HG02678 (cell line): ENCODE measurements around the gene CD200R1.
"Not testable (repeated sequence)": the region's sequence is repeated elsewhere in the genome, so short reads cannot be mapped to it uniquely, and the experiment has no call there.

Experiments
- ATAC-seq: cut with Tn5 transposase; IDR thresholded peaks from one replicate; pipeline ENCODE4 v1.9.1; 2021; ENCODE audit warnings: mild to moderate bottlenecking, moderate library complexity; ENCODE audit not compliant: unreplicated experiment

CD200R1 gene

DNA sequence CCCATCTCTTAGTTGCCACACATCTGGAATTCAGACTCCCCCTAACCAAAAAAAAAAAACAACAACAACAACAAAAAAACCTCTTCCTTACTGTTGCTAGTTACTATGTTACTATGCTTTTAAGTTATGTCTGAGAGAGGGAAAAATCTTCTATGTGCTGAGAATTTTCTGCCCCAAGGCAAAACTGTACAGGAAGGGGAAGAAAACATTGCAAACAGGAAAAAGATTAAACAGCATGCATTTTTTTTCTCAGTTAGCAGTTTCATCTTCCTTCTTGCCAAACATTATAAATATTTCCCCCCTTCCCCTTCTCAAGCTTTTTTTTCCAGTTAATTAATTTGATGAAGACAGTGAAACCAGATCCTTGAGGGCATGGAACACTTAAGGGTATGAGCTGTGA lies 1.1 kb upstream of the CD200R1 start:
- ATAC-seq, result no peak

DNA sequence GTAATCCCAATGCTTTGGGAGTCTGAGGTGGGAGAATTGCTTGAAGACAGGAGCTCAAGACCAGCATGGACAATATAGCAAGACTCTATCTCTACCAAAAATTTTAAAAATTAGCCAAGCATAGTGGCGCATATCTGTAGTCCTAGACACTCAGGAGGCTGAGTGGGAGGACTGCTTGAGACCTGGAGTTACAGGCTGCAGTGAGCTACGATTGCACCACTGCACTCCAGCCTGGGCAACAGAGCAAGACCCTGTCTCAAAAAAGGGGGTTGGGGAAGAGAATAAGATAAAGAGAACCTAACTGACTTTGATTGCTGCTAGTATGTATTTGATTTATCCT lies 755 bp downstream of the CD200R1 start:
- ATAC-seq, result no peak

DNA sequence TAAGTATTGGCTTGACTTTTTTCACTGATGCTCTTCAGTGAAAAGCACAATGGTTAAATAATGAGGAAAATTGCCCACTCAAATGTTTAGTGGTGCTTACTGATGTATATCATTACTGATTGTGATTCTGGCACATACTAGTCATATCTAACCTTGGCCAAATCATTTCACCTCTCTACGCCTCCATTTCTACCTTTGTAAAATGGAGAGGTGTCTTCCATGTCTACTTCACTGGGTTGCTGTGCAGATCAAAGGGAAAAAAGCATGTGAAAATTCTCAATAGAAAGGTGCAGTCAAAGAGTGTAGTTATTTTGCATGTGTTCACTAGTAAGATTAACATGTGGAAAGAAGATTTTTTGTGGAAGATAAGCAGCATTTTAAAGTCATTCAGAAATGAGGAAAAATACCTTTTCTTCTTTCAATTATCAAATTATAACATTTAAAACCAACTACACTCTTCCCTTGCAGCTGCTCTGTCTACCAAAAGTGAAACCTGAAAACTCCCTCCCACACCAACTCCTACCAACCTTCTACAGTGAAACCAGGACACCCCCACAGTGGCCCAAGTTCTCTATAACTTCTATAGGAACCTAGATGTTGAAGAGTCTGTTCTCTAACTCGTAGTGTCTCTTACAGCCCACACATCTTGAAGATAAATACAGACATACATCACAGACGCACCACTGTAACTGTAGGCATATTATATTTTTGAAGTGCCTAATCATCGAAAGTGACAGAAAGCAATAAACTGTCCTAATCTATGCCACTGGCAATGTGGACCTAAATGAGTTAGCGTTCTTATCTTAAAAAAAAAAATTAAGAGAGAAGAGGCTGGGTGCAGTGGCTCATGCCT lies 1.4 kb downstream of the CD200R1 start:
- ATAC-seq, result peak; percentile 93

DNA sequence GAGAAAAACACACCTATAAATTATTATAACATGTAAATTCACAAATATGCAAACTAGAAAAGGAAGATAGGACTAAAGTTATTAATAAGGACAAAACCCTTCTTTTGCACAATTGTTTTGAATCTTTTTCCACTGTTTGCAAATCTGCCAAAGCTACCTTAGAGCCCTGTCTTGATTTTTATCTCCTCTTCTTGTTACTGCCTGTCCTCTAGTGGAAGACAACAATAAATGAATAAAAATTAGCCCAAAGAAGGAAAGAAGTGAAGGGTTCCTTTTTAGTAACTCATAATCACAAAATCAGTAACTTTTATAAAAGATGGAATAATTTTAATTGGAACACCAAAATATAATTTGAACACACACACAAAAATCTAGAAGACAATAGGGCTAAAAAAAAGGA lies 2.7 kb downstream of the CD200R1 start:
- no peak for ATAC-seq

DNA sequence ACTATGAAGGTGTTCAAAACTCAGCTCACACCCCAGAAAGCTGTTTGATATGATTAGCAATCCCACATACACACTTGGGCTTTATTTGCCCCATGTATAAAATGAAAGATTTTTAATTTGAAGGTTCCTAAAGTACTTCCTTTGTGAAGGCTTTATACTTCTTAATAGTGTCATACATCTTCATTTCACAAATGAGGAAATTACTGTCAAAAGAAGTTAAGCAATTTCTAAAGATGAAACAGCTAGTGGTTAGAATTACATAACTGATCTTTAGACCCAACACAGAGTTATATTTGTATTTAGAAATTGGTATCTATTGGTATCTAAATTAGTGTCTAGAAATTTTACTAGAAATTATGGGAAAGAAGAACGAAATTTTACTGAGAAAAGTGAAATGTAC lies 7.1 kb downstream of the CD200R1 start:
- ATAC-seq, result no peak

DNA sequence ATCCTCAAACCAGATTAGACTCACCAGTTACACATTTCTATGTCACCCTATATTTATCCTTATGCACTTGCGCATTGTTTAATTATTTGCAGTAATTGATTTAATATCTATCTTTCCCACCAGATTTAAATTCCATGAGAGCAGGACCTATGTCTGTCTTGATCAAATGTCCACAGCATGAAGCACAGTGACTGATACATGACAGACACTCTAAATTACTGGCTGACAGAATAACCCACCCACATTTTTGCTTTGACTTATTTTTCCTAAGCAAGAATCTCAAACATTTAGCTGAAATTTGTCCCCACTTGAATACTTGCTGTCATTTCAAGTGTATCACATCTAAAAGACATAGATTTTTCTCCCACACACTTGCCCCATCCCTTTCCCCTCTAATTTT lies 7.5 kb downstream of the CD200R1 start:
- ATAC-seq, result no peak

DNA sequence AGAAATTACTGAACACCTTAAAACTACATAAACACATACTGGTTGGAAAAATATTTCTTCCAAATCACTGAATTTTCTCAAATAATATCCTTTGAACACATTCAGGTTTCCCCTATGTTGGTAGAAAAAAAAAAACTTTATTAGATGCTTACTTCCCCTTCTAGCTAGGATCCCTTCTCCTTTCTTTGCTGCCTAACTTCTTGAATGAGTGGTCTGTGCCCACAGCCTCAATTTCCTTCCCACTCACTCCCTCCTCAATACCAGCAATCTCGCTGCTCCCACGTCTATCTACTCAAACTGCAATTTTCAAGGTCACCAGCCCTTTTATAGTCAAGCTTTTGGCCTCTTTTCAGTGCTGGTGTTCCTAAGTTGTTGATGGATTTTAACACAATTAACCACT lies 8.3 kb downstream of the CD200R1 start:
- ATAC-seq, result no peak

DNA sequence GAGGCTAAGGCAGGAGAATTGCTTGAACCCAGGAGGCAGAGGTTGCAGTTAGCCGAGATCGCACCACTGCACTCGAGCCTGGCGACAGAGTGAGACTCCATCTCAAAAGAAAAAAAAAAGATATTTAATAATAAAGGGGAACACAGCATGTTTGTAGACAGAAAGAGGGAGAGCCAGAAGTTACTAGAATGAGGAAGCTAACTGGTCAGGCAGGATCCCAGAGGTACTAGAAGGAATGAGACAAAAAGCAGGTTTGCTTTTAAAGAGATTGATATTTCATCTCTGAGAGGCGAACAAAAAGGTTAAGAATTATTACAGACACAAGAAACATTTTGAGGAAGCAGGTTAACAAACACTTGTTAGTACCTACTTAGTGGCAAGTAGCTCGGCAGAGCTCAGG lies 9.2 kb downstream of the CD200R1 start:
- ATAC-seq, result no peak

DNA sequence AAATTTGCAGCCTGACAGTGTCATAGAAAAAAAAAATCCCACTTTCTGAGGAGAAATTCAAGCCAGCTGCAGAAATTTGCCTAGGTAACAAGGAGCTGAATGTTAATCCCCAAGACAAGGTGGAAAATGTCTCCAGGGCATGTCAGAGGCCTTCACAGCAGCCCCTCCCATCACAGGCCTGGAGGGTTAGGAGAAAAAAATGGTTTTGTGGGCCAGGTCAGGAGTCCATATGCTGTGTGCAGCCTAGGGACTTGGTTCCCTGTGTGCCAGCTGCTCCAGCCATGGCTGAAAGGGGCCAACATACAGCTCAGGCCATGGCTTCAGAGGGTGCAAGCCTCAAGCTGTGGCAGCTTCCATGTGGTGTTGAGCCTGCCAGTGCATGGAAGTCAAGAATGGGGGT lies 11.2 kb downstream of the CD200R1 start:
- no peak for ATAC-seq

DNA sequence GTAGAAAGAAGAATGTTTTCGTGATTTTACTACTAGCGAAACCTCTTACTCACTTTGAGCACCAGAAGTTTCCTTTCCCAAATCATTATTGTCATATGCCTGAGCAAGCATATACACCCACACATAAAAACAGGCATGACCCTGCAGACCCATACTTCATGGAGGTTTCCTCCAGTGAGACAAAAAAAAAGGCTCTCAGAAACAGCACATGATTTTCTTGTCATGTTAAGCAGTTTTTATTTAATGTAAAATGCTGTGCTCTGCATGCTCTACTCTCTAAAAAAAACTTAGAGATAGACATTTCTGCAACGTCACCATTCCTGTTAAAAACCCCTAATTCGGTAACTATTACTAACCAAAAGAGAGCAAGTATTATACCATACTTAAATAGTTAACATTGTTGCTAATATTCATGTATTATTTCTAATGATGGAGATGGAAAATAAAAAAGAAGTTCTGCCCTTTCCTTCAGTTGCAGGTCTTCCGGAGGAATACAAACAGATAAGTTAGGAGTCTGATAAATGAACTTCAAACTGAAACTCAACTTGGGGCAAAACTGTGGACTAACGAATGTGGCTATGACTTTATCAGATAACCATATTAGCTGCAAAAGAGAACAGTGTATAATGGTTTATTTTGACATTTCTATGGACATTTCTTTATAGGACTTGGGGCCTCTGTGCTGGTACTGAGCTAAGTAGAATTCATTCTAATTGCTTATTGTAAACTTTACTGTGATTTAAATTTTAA lies 15.9 kb downstream of the CD200R1 start:
- ATAC-seq, result no peak

DNA sequence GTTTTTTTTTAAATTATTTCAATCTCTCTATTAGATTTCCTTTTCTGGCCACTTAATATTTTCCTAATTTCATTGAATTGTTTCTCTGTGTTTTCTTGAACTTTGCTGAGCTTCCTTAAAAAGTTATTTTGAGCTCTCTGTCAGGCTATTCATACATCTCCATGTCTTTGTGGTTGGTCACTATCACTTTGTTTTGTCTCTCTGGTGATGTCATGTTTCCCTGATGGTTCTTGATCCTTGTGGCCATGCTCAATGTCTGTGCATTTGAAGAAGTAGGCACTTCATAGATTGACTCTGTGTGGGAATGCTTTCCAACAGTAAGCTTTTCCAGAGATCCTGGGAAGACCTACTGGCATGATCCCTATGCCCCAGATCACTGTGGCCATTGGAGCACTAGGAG lies 18.6 kb downstream of the CD200R1 start:
- ATAC-seq, result no peak

DNA sequence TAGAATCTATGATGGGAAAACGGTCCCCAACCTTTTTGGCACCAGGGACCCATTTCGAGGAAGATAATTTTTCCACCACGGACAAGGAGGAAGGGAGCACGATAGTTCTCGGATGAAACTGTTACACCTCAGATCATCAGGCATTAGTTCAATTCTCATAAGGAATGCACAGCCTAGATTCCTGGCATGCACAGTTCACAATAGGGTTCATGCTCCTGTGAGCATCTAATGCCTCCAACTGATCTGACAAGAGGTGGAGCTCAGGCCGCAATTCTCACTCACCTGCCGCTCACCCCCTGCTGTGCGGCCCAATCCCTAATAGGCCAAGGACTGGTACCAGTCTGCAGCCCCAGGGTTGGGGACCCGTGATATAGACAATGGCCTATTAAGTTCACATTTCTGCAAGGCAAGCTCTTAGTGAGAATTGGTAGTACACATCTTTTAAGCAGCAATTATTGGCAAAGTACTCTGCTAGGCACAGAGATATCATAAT lies 26.5 kb downstream of the CD200R1 start:
- ATAC-seq, result no peak

DNA sequence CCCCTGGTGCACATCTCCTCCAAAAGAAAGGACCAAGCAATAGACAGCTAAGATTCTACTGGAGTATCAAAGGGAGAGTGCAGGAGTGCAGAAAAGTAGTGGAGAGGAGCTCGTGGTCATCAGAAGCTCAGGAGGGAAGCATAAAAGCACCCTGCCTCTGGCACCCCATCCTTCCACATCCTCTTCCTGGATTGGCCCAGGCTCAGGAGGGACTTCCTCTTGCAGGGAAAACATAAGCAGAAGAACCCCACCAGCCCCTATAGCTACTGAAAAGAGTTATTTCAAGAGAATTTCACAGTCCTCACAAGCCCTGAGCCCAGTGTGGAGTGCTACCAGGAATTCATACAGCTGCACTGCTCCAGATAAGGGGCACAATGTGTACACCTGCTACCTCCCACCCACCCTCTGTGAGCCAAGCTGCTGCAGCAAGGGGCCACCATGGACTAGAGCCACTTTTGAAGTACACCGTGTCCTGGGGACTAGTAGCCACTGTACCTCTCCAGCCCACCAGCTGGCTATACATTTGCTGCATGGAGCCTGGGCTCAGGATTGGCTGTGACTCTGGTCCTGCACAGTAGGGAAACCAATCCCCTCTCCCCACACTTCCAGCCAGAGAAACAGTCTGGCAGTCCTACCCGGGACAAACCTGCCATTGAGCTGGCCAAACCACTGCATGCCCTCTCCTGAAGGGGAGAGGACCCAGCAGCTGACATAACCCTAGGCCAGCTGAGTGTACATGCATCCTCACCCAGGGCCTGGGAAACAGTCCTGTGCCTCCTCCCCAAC lies 43.0 kb downstream of the CD200R1 start:
- no peak for ATAC-seq

DNA sequence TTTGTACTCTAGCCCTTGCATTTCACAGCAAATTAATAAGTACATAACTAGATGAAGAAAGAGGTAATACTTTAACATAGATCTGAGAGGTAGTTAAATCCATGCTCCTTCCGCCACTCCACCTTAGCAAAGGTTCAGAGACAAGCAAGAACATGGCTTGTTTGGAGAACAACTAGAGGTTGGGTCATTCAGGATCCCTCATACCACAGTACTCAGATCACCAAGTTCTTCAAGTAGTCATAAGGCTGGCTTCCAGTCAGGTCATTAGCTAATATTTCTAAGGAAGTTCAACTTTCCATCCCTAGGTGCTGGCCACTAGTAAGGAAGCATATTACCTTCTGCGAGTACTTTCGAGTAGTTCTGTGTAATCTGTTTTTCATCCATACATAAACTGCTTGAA lies 44.1 kb downstream of the CD200R1 start:
- no peak for ATAC-seq

DNA sequence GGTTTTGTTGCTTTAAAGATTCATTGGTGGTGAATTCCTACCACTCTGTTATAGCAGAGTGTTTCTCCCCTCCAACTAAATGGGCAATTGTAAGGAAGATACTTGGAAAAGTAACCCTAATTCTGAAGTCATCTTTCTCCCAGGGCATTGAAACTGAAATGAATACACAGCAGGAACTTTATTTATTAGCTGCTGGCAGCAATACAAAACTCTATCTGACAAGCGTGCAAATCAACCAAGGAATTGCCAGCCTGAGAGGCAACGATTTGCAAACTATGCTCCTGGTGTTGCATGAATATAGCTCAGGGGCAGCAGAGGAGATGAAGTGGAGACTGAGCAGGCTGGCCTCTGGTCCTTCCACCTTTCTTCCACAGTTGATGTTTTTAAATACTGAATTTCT lies 48.9 kb downstream of the CD200R1 start:
- ATAC-seq, result no peak

DNA sequence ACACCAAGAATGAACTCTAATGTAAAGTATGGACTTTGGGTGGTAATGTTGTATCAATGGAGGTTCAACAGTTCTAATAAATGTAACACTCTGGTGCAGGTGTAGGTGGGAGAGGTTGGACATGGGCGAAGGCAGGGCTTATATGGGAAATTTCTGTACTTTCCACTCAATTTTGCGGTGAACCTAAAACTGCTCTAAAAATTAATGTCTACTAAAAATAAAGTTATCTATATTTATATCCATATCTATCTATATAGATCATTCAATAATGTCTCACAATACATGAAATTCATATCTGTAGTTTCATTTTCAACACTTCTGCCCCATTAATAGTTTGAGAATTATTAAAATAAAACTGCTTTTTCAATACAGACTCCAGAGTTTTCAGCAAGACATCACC lies 49.3 kb downstream of the CD200R1 start:
- ATAC-seq, result no peak

DNA sequence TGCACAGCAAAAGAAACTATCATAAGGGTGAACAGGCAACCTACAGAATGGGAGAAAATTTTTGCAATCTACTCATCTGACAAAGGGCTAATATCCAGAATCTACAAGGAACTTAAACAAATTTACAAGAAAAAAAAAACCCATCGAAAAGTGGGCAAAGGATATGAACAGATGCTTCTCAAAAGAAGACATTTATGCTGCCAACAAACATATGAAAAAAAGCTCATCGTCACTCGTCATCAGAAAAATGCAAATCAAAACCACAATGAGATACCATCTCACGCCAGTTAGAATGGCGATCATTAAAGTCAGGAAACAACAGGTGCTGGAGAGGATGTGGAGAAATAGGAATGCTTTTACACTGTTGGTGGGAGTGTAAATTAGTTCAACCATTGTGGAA lies 55.4 kb downstream of the CD200R1 start:
- not testable (repeated sequence) for ATAC-seq

DNA sequence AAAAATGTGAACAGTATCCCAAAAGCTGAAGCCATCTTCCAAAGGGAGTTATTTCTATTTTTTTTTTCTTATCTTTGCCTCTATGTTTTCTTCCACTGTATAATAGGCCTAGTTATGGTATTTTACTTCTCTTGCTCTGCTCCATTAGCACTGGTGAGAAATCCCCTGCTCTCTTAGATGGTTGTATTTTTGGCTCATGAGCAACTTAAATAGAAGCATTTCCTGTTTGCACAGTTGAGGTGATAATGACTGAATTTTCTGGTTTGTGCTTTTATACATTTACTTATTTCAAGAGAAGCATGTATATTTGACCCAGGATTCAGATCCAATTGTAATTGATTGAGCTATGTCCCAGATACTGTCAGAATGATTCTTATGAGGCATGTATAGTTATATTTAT lies 66.7 kb downstream of the CD200R1 start:
- peak; percentile 99 for ATAC-seq

DNA sequence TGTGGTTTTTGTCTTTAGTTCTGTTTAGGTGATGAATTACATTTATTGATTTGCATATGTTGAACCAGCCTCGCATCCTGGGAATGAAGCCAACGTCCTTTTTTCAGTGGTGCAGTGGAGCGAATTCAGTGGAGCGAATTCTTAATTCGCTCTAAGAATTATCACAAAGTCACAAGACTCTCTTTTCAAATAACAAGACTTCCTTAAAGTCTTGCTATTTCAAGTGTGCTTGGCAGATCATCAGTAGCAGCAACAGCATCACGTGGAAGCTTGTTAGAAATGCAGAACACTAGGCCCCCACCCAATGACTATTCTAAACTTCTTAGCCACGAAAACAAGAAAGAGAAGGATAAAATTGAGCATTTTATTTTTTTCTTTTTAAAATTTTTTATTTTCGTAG lies 70.1 kb downstream of the CD200R1 start:
- no peak for ATAC-seq

DNA sequence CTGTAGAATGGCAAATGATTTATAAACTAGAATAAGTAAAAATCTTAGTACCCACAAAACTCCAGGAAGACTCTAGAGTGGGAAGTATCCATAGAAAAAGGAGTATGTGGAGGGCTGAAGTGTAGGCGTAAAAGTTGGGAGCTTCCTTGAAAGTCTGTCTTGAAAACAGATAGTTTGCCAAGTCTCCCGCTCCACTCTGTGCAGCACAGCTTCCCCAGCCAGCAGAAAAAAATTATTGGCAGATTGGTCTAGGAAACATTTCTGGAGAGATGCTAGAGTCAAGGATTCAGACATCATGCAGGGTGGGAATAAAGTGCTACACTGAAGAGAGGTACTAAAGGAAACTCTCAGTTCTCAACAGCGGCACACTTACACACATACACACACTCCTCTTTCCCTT lies 74.8 kb downstream of the CD200R1 start:
- ATAC-seq, result no peak

DNA sequence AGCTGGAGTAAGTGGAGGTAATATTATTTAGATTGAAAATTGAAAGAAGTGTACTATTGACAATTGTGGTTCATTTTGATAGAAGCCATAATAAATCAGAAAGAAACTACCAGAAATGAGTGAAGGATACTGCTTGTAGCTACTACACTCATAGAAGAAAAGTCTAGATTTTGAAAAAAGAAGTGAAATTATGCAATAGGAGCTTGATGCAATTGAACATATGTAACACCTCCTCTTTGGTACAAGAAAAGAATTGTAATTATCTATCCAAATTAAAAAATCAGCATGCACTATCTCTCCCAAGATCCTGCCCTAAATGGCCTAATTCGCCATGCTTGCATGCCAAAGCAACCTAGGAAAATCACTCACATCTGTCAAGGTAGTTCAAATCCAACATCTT lies 77.1 kb downstream of the CD200R1 start:
- ATAC-seq, result no peak

DNA sequence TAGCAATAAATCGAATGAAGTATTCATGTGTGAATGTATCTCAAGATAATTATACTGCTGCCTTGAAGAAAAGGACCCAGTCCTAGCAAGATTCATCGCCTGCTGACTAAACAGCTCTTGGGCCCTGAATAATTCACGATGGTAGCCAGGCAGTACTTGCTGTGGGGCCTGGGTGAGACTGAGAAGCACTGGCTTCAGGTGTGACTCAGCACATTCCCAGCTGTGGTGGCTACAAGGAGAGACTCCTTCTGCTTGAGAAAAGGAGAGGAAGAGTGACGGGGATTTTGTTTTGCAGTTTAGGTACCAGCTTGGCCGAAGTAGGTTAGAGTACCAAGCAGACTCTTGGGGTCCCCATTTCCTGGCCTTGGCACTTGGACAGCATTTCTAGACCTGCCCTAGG lies 80.6 kb downstream of the CD200R1 start:
- no peak for ATAC-seq
